GM19035 (cell line): Measurements from ENCODE around the gene RAPH1.

Experiments used
- ATAC-seq: cut with Tn5 transposase; IDR thresholded peaks from one replicate; pipeline ENCODE4 v1.9.1; 2021; ENCODE audit not compliant: unreplicated experiment

RAPH1 gene

DNA sequence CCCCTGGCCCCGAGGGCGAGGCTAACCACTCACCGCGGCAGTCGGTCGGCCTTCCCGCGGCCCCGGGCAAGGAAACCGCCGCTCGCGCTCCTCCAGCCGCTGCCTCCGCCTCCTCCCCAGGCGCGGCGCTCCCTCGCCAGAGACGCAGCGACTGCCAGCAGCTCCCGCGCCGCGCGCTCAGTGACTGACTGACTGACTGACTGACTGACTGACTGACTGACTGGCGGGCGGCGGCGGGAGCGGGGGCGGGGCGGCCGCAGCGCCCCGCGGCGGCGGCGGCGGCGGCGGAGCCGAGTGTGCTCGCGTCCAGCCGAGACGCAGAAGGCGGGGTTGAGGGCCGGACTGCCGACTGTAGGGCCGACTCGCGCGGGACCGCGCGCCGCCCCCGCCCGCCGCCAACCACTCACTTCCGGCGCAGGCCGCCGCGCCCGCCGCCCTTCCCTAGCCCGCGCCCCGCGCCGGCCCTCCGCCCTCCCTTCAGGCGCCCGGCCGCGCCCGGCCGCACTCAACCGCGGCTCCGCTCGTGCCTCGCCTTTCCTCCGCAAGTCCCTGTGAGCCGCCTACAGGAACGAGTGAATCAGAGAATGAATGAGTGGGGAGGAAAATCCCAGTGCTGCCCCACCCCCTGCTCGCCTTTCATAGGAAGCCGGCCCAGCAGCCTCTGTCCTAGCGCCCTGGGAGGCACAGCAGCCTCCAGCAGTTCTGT, at the start of gene RAPH1:
TSS of gene RAPH1 (minus strand) at position 224 of the 706 bp plus-strand sequence. CDS start 39,948 bp downstream, outside the sequence.
- ATAC-seq, result peak; percentile 61

- no peak for ATAC-seq
Observed at GRCh38 chr2:203584784-203585183, 49.7 kb upstream of the RAPH1 start.

- ATAC-seq, result no peak
Observed at GRCh38 chr2:203583701-203584100, 48.6 kb upstream of the RAPH1 start.

GRCh38 chr2:203583084-203583695, 48.1 kb upstream of the RAPH1 start:
- no peak for ATAC-seq

GRCh38 chr2:203582468-203582867, 47.4 kb upstream of the RAPH1 start:
- ATAC-seq, result no peak

- ATAC-seq, result no peak
Observed at GRCh38 chr2:203580844-203581243, 45.7 kb upstream of the RAPH1 start.

DNA sequence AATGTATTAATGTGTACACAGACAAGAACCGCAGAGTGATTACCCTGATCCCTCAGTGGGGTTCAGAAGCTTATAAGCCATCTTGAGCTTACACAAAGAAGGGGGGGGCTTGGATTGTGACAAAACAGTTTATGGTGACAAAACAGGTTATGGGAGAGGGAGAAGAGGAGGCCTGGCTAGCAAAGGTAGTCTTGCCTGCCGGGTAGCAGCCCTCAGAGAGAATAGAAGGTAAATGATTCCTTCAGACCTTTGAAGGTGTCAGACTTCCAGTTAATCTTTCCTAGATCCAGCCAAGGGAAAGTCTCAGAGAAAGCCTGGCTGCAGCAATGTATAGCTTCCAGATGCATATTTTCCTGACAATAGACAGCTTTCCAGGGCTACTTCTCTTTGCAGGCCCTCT, 44.6 kb upstream of the RAPH1 start:
- no peak for ATAC-seq

- peak; percentile 96 for ATAC-seq
Observed at GRCh38 chr2:203578759-203579643, 43.9 kb upstream of the RAPH1 start.

DNA sequence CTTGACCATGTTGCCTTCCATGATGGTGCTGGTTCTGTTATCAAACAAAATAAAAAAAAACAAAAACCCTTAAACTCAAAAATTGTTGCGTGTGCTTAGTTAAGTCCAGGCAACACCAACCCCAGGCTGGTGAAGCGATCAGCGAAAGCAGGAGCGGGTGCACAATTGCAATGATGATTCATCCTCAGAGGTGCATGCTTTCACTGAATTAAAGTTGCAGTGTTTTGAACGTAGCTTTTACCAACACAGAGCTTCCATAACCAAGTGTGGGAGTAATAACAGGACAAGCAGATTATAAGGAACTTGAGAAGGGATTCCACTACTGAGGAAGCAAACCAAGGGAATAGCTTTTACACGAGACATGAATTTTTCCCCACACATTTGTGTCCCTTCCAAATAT, 39.7 kb upstream of the RAPH1 start:
- ATAC-seq, result no peak

DNA sequence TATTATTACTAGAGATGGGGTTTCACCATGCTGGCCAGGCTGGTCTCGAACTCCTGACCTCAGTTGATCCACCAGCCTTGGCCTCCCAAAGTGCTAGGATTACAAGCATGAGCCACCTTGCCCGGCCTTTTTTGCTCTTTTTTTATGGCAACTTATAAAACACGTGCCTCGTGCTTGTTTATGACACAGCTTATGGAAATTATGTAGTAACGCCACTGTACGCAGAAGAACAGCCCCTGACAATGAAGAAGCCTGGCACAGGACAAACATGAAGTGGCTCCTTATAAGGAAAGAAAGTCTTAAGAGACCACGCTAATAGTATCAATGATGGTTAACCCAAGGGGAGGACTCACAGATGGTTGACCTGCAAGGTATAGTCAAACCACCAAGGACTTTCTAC, 37.2 kb upstream of the RAPH1 start:
- no peak for ATAC-seq

- no peak for ATAC-seq
Observed at GRCh38 chr2:203569677-203570316, 34.7 kb upstream of the RAPH1 start.

- ATAC-seq, result no peak
Observed at GRCh38 chr2:203567691-203568090, 32.6 kb upstream of the RAPH1 start.

DNA sequence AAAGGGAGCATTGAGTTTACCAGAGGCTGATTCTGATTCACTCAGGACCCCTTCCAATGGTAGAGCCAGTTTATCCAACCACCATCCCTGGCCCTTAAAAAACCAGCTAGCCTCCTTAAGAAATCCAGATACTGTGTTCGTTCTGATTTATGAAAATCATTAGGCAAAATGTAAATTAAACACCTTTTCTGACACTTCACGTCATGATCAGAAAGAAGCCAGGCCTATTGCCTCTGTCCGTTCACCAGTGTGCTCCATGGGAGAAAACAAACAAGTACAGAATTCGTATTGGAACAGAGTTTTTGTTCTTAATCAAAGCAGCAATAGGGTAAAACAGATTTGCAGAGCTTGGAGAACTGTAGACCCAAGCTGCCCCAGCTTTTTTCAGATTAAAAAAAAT, 31.1 kb upstream of the RAPH1 start:
- ATAC-seq, result no peak

DNA sequence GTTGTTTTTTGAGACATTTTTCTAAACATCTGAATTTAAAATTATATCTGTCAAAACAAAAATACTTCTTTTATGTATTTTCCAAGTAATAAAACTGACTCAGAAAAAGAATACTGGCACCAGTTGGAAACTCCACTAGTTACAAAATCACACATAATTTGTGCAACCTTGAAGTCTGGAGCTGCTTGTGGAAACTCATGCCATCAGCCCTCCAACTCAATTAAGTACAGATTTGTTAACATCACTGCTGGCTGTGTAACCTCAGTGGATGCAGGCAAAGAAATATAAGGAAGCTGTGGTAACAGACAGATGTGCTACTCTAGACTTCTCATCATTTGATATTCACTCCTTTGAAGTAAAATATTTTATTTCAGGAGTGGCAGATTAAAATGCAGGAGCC, 30.0 kb upstream of the RAPH1 start:
- no peak for ATAC-seq

DNA sequence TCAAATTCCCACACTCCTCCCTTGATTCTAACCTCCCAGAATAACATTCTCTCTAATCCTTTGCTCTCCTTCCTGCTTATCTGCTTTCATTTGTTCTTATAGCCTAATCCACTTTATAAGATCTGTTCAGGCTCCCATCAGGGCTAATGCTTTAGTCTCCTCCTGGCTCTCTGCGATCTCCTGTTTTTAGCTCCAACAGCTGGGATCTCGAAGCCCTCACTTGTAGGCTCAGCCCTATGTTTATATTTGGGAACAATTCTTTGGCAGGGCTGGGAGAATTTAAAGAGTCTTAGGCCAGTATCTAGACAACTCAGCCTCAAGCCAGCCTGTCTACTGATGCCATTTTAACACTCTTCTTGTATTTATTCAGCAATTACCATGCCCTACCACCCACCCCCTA, 27.2 kb upstream of the RAPH1 start:
- ATAC-seq, result no peak

DNA sequence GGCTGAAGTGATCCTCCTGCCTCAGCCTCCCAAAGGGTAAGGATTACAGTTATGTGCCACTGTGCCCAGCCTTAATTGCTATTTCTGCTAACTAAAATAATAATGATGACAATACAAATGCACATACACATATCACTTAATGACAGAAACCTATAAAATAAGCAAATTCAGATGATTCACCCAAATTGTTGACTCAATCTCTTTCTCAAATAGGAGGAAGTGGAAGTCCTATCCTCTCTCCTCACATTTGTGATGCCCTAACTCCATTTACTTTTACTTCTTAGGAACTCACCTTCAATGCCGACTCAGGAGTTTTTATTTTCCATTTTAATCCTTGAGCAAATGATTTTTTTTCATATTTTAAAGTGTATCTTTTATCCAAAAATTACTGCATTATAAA, 24.5 kb upstream of the RAPH1 start:
- no peak for ATAC-seq

DNA sequence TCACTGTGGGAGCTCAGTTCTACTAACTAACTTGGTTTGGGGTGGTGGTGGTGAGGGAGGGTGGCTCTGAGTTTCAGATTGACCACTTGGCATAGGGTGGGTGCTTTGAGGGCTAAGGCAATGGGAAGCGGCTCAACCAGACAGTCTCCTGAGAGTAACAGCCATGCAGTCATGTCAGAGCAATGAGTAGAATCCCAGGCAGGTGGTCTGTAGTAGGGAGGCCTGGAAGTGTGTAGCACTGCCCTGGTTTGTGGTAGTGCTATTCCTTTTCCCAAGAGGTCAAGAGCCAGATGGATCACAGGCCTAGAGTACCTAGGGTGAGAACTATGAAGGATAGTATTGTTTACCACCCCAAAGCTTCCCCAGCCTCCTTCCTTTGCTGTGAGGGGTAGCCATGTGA, 18.7 kb upstream of the RAPH1 start:
- ATAC-seq, result no peak

DNA sequence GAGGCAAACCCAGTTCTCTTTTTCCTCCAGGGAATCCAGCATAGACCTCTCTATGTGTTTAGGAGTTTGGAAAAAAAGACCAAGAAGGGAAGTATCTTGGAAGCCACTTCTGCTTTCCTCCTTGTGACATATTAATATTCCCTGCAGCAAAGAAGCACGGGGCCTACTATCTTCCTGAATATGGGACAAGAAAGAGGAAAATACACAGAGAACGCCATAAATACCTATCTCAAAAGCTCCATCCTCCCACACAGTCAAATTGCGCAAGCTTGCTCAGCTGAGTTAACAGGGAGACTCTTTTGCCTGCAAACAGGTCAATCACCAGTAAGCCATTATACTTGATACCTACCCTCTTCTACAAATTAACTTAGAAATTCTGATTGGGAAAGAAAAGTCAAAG, 16.7 kb upstream of the RAPH1 start:
- no peak for ATAC-seq

GRCh38 chr2:203550266-203550665, 15.2 kb upstream of the RAPH1 start:
- ATAC-seq, result no peak

- ATAC-seq, result no peak
Observed at GRCh38 chr2:203549406-203549805, 14.3 kb upstream of the RAPH1 start.

DNA sequence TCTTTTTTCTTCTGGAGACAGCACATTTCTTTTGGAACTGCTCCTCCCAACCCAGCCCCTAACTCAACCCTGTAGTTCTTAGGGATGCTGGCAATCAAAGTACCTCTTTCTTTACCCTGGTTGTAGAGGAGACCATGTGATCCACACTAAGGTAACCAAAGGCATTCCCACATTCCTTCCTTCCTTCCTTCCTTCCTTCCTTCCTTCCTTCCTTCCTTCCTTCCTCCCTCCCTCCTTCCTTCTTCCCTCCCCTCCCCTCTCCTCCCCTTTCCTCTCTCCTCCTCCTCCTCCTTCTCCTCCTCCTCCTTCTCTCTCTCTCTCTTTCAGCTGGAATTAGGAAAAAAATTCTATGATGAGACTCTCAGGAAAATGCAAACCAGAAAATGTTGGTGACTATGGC, 13.8 kb upstream of the RAPH1 start:
- ATAC-seq, result no peak
